Measurements from ENCODE around the gene LEFTY1. TPM values are rescaled to one million over a fixed set of nuclear protein-coding genes. Genes with fewer than 3 reads are reported as not detected.

The LEFTY1 gene
- total and polyA plus RNA-seq, 2 donors (not counting 1 experiment from before 2014, with no cell fraction given) = 0.07 TPM; not detected in 1

- peaks cover 35% of the 10 kb centered on the region for H3K4me1 Mint-ChIP-seq
Observed at GRCh38 chr1:225844236-225845061, 44.5 kb downstream of the LEFTY1 start.

More at GRCh38 chr1:225844236-225845061, 44.5 kb downstream of the LEFTY1 start:
- H3K27me3 ChIP-seq (replicated peaks in 1 of 4; ENCODE audit: control extremely low read depth in 1 of 4, control insufficient read depth in 3 of 4, insufficient read depth in 4 of 4, low read length in 3 of 4) = no peaks in the 10 kb centered on the region
- peaks cover 31 to 36% of the 10 kb centered on the region in 2 donors for H3K4me1 ChIP-seq (ENCODE audit: control insufficient read depth in 2 of 2, insufficient read depth in 2 of 2, low read length in 2 of 2)
- no peak overlapping the region for H2AFZ ChIP-seq (ENCODE audit: insufficient read depth, low read depth, low read length, poor library complexity, severe bottlenecking)
- no peaks in the 10 kb centered on the region for H3K79me2 ChIP-seq (ENCODE audit: control insufficient read depth, insufficient read depth, low read length)
- 99% methylated on average over 18 of the region's 18 CpGs for WGBS (ENCODE audit: insufficient coverage)
- no peaks in the 10 kb centered on the region for H3K9me3 Mint-ChIP-seq (ENCODE audit: insufficient read depth)
- intact Hi-C loops (cut with micrococcal nuclease) = loop anchor here (5.0 kb wide), 3 partner anchors 133 to 417 kb away; partner anchors contain the start of gene LBR
- H3K4me3 Mint-ChIP-seq = no peak overlapping the region
- H3K4me2 ChIP-seq (replicated peaks; ENCODE audit: low read depth, low read length, poor library complexity, severe bottlenecking) = no peak overlapping the region
- no peaks in the 10 kb centered on the region for H3K27me3 Mint-ChIP-seq
- ATAC-seq (ENCODE audit: low read depth) = no peak
- no peaks in the 10 kb centered on the region for H3K9me3 ChIP-seq (ENCODE audit: control extremely low read depth in 1 of 3, control insufficient read depth in 2 of 3, insufficient read depth in 1 of 3, low read length in 2 of 3)
- no peak overlapping the region for H3K27ac ChIP-seq (ENCODE audit: low read length in 2 of 2)
- POLR2A ChIA-PET = interaction anchor here (0.5 kb wide), 2 partner anchors 50 to 161 kb away, joined by 3 to 6 read pairs; no protein-coding TSS in a partner anchor
- H3K36me3 ChIP-seq (replicated peaks in 1 of 2; ENCODE audit: control extremely low read depth in 1 of 2, control insufficient read depth in 1 of 2, extremely low read depth in 1 of 2, insufficient read depth in 2 of 2, low read length in 1 of 2) = peaks cover 0 to 15% of the 10 kb centered on the region in 2 experiments
- H4K20me1 ChIP-seq (ENCODE audit: control insufficient read depth, insufficient read depth, low read length, poor library complexity, severe bottlenecking) = peaks cover 6% of the 10 kb centered on the region
- CTCF ChIA-PET = interaction anchor here (0.8 to 2.1 kb wide), 2 partner anchors 22 to 39 kb away, joined by 3 to 6 read pairs; partner anchors contain the start of gene TMEM63A
- H3K27ac Mint-ChIP-seq = peak overlapping the region; percentile 74
- TF ChIP-seq EZH2 (IDR thresholded peaks at IDR 0.05; ENCODE audit: borderline replicate concordance, insufficient read depth, low read depth, low read length, poor library complexity, severe bottlenecking) = no peak
- TF ChIP-seq, protein P1, sequence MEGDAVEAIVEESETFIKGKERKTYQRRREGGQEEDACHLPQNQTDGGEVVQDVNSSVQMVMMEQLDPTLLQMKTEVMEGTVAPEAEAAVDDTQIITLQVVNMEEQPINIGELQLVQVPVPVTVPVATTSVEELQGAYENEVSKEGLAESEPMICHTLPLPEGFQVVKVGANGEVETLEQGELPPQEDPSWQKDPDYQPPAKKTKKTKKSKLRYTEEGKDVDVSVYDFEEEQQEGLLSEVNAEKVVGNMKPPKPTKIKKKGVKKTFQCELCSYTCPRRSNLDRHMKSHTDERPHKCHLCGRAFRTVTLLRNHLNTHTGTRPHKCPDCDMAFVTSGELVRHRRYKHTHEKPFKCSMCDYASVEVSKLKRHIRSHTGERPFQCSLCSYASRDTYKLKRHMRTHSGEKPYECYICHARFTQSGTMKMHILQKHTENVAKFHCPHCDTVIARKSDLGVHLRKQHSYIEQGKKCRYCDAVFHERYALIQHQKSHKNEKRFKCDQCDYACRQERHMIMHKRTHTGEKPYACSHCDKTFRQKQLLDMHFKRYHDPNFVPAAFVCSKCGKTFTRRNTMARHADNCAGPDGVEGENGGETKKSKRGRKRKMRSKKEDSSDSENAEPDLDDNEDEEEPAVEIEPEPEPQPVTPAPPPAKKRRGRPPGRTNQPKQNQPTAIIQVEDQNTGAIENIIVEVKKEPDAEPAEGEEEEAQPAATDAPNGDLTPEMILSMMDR (IDR thresholded peaks at IDR 0.05) = no peak
- DNase-seq = no peak
- H3K4me3 ChIP-seq (ENCODE audit: control extremely low read depth in 1 of 5, extremely low read depth in 1 of 5, insufficient read depth in 1 of 5, low read depth in 2 of 5, low read length in 4 of 5) = no peak overlapping the region
- no peak overlapping the region for H3K9ac ChIP-seq (ENCODE audit: low read length)
